Measurements from ENCODE around the gene MAP2K5. TPM values are rescaled to one million over a fixed set of nuclear protein-coding genes. Genes with fewer than 3 reads are reported as not detected.

Gene MAP2K5
- total and polyA plus RNA-seq, 8 donors, result 1.8 to 94.6 (median 11.1) TPM

- no peaks in the 10 kb centered on the region for H3K9me3 ChIP-seq
- H3K4me3 ChIP-seq, result no peak overlapping the region
- WGBS, 5 donors, result 80 to 92% (median 84%) methylated on average over 3 of the region's 3 CpGs
- H3K27me3 ChIP-seq, result no peaks in the 10 kb centered on the region
- TF ChIP-seq EP300 (IDR thresholded peaks at IDR 0.05) (no peak), CTCF (IDR thresholded peaks at IDR 0.05) (no peak), POLR2A (IDR thresholded peaks at IDR 0.05) (no peak), POLR2AphosphoS5 (IDR thresholded peaks at IDR 0.05) (no peak)
- H3K27ac ChIP-seq, result no peak overlapping the region
- no peak for DNase-seq
- peaks cover 0 to 11% (median 9%) of the 10 kb centered on the region in 4 donors for H3K36me3 ChIP-seq
- intact Hi-C loops (cut with DNase I; ENCODE audit: low total_unique reads), result no loop called here
- no peaks in the 10 kb centered on the region for H3K4me1 ChIP-seq
These were observed 234.1 kb downstream of the MAP2K5 start for GRCh38 chr15:67776600-67776999.

GRCh38 chr15:67777071-67777470 lies 234.6 kb downstream of the MAP2K5 start:
- H3K9me3 ChIP-seq, result no peaks in the 10 kb centered on the region
- TF ChIP-seq POLR2AphosphoS5 (IDR thresholded peaks at IDR 0.05) (no peak), EP300 (IDR thresholded peaks at IDR 0.05) (no peak), CTCF (IDR thresholded peaks at IDR 0.05) (no peak), POLR2A (IDR thresholded peaks at IDR 0.05) (no peak)
- H3K27me3 ChIP-seq, result no peaks in the 10 kb centered on the region
- DNase-seq, result no peak
- intact Hi-C loops (cut with DNase I; ENCODE audit: low total_unique reads), result no loop called here
- H3K4me3 ChIP-seq, result no peak overlapping the region
- H3K27ac ChIP-seq, result no peak overlapping the region
- 76 to 83% (median 81%) methylated on average over 5 of the region's 5 CpGs for WGBS, 5 donors
- peaks cover 0 to 11% (median 9%) of the 10 kb centered on the region in 4 donors for H3K36me3 ChIP-seq
- H3K4me1 ChIP-seq, result no peaks in the 10 kb centered on the region

- 72 to 83% (median 77%) methylated on average over 2 of the region's 2 CpGs for WGBS, 5 donors
- intact Hi-C loops (cut with DNase I; ENCODE audit: low total_unique reads), result no loop called here
- Histone ChIP-seq H3K9me3 (no peaks in the 10 kb centered on the region), H3K36me3 (peaks cover 2 to 14% (median 11%) of the 10 kb centered on the region in 4 donors), H3K27ac (no peak overlapping the region), H3K4me3 (no peak overlapping the region), H3K27me3 (no peaks in the 10 kb centered on the region), H3K4me1 (no peaks in the 10 kb centered on the region)
- TF ChIP-seq POLR2A (IDR thresholded peaks at IDR 0.05) (no peak), POLR2AphosphoS5 (IDR thresholded peaks at IDR 0.05) (no peak), CTCF (IDR thresholded peaks at IDR 0.05) (no peak), EP300 (IDR thresholded peaks at IDR 0.05) (no peak)
- DNase-seq, result no peak
These were observed 235.3 kb downstream of the MAP2K5 start for GRCh38 chr15:67777773-67778172.

GRCh38 chr15:67778968-67779548 lies 236.6 kb downstream of the MAP2K5 start:
- WGBS, 5 donors, result 75 to 91% (median 90%) methylated on average over 5 of the region's 5 CpGs
- no peak for DNase-seq
- intact Hi-C loops (cut with DNase I; ENCODE audit: low total_unique reads), result no loop called here
- Histone ChIP-seq H3K4me1 (no peaks in the 10 kb centered on the region), H3K9me3 (no peaks in the 10 kb centered on the region), H3K27me3 (no peaks in the 10 kb centered on the region), H3K4me3 (no peak overlapping the region), H3K36me3 (peaks cover 10 to 20% (median 15%) of the 10 kb centered on the region in 4 donors), H3K27ac (no peak overlapping the region)
- TF ChIP-seq CTCF (IDR thresholded peaks at IDR 0.05) (no peak), POLR2A (IDR thresholded peaks at IDR 0.05) (no peak), POLR2AphosphoS5 (IDR thresholded peaks at IDR 0.05) (no peak), EP300 (IDR thresholded peaks at IDR 0.05) (no peak)
